HS-5 (cell line): ENCODE measurements around the gene CAMTA1.

Source experiments
- DNase-seq: peaks from one replicate; pipeline ENCODE4 v3.0.0-alpha.2; 2012; ENCODE audit warnings: low read depth

The CAMTA1 gene

GRCh38 chr1:7555391-7556185 is 770.3 kb downstream of the CAMTA1 start:
- no peak for DNase-seq

GRCh38 chr1:7557301-7557891 is 772.1 kb downstream of the CAMTA1 start:
- DNase-seq: no peak

GRCh38 chr1:7558041-7558461 is 772.8 kb downstream of the CAMTA1 start:
- no peak for DNase-seq

GRCh38 chr1:7558481-7558880 is 773.2 kb downstream of the CAMTA1 start:
- no peak for DNase-seq

GRCh38 chr1:7558921-7559869 is 773.9 kb downstream of the CAMTA1 start:
- DNase-seq: no peak

GRCh38 chr1:7560128-7560527 is 774.9 kb downstream of the CAMTA1 start:
- DNase-seq: no peak

GRCh38 chr1:7560601-7561181 is 775.4 kb downstream of the CAMTA1 start:
- no peak for DNase-seq

GRCh38 chr1:7561331-7561921 is 776.2 kb downstream of the CAMTA1 start:
- no peak for DNase-seq

- no peak for DNase-seq
These were observed 776.9 kb downstream of the CAMTA1 start for GRCh38 chr1:7561936-7562728.

GRCh38 chr1:7562729-7563605 is 777.7 kb downstream of the CAMTA1 start:
- no peak for DNase-seq

- no peak for DNase-seq
These were observed 778.9 kb downstream of the CAMTA1 start for GRCh38 chr1:7564137-7564536.

- no peak for DNase-seq
These were observed 780.0 kb downstream of the CAMTA1 start for GRCh38 chr1:7565099-7565750.

- no peak for DNase-seq
These were observed 781.4 kb downstream of the CAMTA1 start for GRCh38 chr1:7566417-7567375.

GRCh38 chr1:7567376-7567775 is 782.1 kb downstream of the CAMTA1 start:
- no peak for DNase-seq

GRCh38 chr1:7568053-7568452 is 782.8 kb downstream of the CAMTA1 start:
- no peak for DNase-seq

- DNase-seq: no peak
These were observed 783.8 kb downstream of the CAMTA1 start for GRCh38 chr1:7568901-7569524.

GRCh38 chr1:7570311-7570710 is 785.1 kb downstream of the CAMTA1 start:
- DNase-seq: no peak

- no peak for DNase-seq
These were observed 787.4 kb downstream of the CAMTA1 start for GRCh38 chr1:7572654-7573152.
